Activated T-cell treated with anti-CD3 and anti-CD28 coated beads, Interleukin-2, amount 50 U/mL, for 4 hours (primary cell): ENCODE data around the gene KCNK17. TPM values are rescaled to one million over a fixed set of nuclear protein-coding genes. Genes with fewer than 3 reads are reported as not detected.

ENCODE experiments used
- ATAC-seq, 2 donors: fragments of 200-7000 bp; cut with Tn5 transposase; one replicate each; pipeline ENCODE4 v1.10.0; 2021
- DNase-seq: peaks from one replicate; pipeline ENCODE4 v3.0.0-alpha.2; 2020
- H3K27me3 Mint-ChIP-seq: one replicate; pipeline ENCODE4 v1.8.0; 2021; ENCODE audit warnings: low read depth, mixed read lengths
- H3K36me3 Mint-ChIP-seq: one replicate; pipeline ENCODE4 v1.8.0; 2022; ENCODE audit warnings: mixed read lengths; ENCODE audit not compliant: insufficient read depth
- H3K4me1 Mint-ChIP-seq: one replicate; pipeline ENCODE4 v1.8.0; 2021; ENCODE audit warnings: low read depth, mixed read lengths
- H3K4me3 Mint-ChIP-seq: one replicate; pipeline ENCODE4 v1.8.0; 2021; ENCODE audit warnings: mild to moderate bottlenecking, moderate library complexity, mixed read lengths
- H3K9me3 Mint-ChIP-seq: one replicate; pipeline ENCODE4 v1.8.0; 2021; ENCODE audit warnings: mixed read lengths
- total RNA-seq, 3 donors: library from RNA; stranded (reverse); gene quantifications; one replicate each; pipeline ENCODE4 v1.2.1, GENCODE V29; 2021

KCNK17 gene
- not detected for total RNA-seq

- no peaks in the 10 kb centered on the region for H3K36me3 Mint-ChIP-seq
- H3K4me3 Mint-ChIP-seq = no peak within 1 kb of the TSS
- DNase-seq (no peak), ATAC-seq (no peak)
- peaks cover 61% of the 10 kb centered on the region for H3K27me3 Mint-ChIP-seq
- no peaks in the 10 kb centered on the region for H3K9me3 Mint-ChIP-seq
- H3K4me1 Mint-ChIP-seq = no peaks in the 10 kb centered on the region
Observed at GRCh38 chr6:39314273-39314795, at the start of gene KCNK17. KCNK17 (minus strand) TSS chr6:39314419; CDS start chr6:39314320, 99 bp downstream.

GRCh38 chr6:39363280-39363679 lies 49.1 kb upstream of the KCNK17 start:
- no peaks in the 10 kb centered on the region for H3K9me3 Mint-ChIP-seq
- DNase-seq = no peak
- H3K27me3 Mint-ChIP-seq = peaks cover 12% of the 10 kb centered on the region
- H3K36me3 Mint-ChIP-seq = no peaks in the 10 kb centered on the region
- ATAC-seq = no peak
- peaks cover 1% of the 10 kb centered on the region for H3K4me1 Mint-ChIP-seq
- H3K4me3 Mint-ChIP-seq = no peak overlapping the region

DNA sequence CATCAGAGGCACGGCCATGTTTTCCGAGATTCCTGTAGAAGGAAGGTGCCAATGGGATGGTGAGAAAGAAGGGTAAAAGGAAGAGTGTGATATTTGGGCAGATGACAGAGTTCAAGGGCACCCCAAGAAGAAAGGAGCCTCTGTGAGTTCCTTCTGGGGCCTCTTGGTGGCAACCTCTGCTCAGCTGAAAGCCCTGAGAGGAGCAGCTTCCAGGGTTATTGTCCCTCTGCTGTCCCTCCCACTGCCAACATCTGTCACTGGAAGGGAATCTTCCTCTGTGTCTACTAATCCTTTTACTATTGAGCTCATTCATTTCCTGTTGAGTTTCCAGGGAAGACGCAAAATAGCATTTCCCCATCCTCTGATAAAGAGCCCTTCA lies 48.3 kb upstream of the KCNK17 start:
- no peaks in the 10 kb centered on the region for H3K36me3 Mint-ChIP-seq
- no peaks in the 10 kb centered on the region for H3K9me3 Mint-ChIP-seq
- ATAC-seq (no peak), DNase-seq (no peak)
- H3K4me1 Mint-ChIP-seq = peaks cover 1% of the 10 kb centered on the region
- peaks cover 12% of the 10 kb centered on the region for H3K27me3 Mint-ChIP-seq
- H3K4me3 Mint-ChIP-seq = no peak overlapping the region

- H3K9me3 Mint-ChIP-seq = no peaks in the 10 kb centered on the region
- ATAC-seq (peak; percentile 48 to 71), DNase-seq (peak; percentile 17)
- no peak overlapping the region for H3K4me3 Mint-ChIP-seq
- no peaks in the 10 kb centered on the region for H3K36me3 Mint-ChIP-seq
- peaks cover 12% of the 10 kb centered on the region for H3K27me3 Mint-ChIP-seq
- H3K4me1 Mint-ChIP-seq = peaks cover 1% of the 10 kb centered on the region
Observed at GRCh38 chr6:39361657-39362486, 47.7 kb upstream of the KCNK17 start.

DNA sequence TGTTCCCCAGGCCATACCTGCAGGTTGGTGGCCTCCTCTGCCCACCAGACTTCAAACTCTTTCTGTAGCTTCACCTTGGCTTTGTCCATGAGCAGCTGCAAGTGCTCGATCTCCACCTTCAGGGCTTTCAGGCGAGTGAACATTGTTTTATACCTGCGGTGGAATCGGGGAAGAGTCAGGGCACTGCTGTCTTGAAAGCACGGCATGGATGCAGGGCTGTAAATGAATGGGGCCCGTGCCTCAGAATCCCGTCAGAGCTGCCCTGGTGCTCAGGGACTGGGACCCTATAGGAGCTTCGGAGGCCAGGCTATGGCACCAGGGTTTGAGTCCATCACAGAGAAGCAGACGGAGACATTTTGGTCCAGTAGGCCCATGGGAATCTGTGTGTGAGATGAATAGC lies 46.2 kb upstream of the KCNK17 start:
- H3K4me3 Mint-ChIP-seq = no peak overlapping the region
- ATAC-seq (no peak), DNase-seq (no peak)
- no peaks in the 10 kb centered on the region for H3K9me3 Mint-ChIP-seq
- H3K27me3 Mint-ChIP-seq = peaks cover 9% of the 10 kb centered on the region
- H3K36me3 Mint-ChIP-seq = no peaks in the 10 kb centered on the region
- peaks cover 1% of the 10 kb centered on the region for H3K4me1 Mint-ChIP-seq

DNA sequence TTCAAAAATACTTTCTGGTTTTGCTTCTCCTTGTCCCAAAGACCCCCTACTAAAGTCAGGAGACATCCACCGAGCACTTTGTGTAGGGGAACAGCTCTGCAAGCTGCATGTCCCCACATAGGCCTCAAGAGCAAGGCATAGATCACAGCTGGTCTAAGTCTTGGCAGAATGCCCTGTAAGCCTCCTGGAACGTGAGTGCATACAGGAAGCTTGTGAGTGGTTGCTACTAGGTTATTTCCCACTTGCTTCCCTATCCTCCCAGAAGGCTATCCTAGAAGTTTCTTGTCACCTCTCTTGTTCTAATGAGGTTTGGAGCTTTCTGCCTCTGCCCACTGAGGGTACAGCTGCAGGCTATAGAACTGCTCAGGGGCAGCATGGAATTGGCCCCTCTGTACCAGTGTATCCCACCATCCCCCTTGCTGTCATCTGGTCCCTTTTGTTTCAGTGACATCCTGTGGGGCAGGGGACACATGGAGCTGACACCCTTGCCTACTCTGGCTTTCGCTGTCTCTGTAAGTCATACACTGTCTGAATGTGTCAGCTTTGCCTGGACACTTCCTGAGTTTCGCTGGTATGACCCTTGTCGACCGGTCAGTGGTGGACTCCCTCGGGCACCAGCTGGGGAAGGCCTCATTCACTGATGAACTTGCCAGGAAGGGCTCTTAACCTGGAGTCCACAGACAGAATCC lies 43.9 kb upstream of the KCNK17 start:
- Mint-ChIP-seq H3K36me3 (no peaks in the 10 kb centered on the region), H3K4me3 (no peak overlapping the region), H3K4me1 (peaks cover 1% of the 10 kb centered on the region), H3K9me3 (no peaks in the 10 kb centered on the region), H3K27me3 (peaks cover 5% of the 10 kb centered on the region)
- ATAC-seq (no peak), DNase-seq (no peak)

- ATAC-seq = no peak
- H3K4me1 Mint-ChIP-seq = no peaks in the 10 kb centered on the region
- no peaks in the 10 kb centered on the region for H3K27me3 Mint-ChIP-seq
- no peak for DNase-seq
- H3K4me3 Mint-ChIP-seq = no peak overlapping the region
- H3K9me3 Mint-ChIP-seq = no peaks in the 10 kb centered on the region
- H3K36me3 Mint-ChIP-seq = no peaks in the 10 kb centered on the region
Observed at GRCh38 chr6:39353698-39354315, 39.6 kb upstream of the KCNK17 start.

- Mint-ChIP-seq H3K36me3 (no peaks in the 10 kb centered on the region), H3K27me3 (peaks cover 4% of the 10 kb centered on the region), H3K4me1 (no peaks in the 10 kb centered on the region), H3K9me3 (no peaks in the 10 kb centered on the region), H3K4me3 (no peak overlapping the region)
- DNase-seq (no peak), ATAC-seq (no peak)
Observed at GRCh38 chr6:39350723-39351505, 36.7 kb upstream of the KCNK17 start.

- H3K9me3 Mint-ChIP-seq = no peaks in the 10 kb centered on the region
- H3K4me3 Mint-ChIP-seq = no peak overlapping the region
- H3K36me3 Mint-ChIP-seq = no peaks in the 10 kb centered on the region
- DNase-seq (no peak), ATAC-seq (no peak)
- peaks cover 4% of the 10 kb centered on the region for H3K27me3 Mint-ChIP-seq
- H3K4me1 Mint-ChIP-seq = no peaks in the 10 kb centered on the region
Observed at GRCh38 chr6:39348740-39349139, 34.5 kb upstream of the KCNK17 start.

- no peaks in the 10 kb centered on the region for H3K9me3 Mint-ChIP-seq
- H3K36me3 Mint-ChIP-seq = no peaks in the 10 kb centered on the region
- peak in 1 of 2 donors; percentile 71 for ATAC-seq
- H3K4me1 Mint-ChIP-seq = peaks cover 2% of the 10 kb centered on the region
- H3K4me3 Mint-ChIP-seq = no peak overlapping the region
- peaks cover 4% of the 10 kb centered on the region for H3K27me3 Mint-ChIP-seq
- DNase-seq = peak; percentile 41
Observed at GRCh38 chr6:39347906-39348585, 33.8 kb upstream of the KCNK17 start.

DNA sequence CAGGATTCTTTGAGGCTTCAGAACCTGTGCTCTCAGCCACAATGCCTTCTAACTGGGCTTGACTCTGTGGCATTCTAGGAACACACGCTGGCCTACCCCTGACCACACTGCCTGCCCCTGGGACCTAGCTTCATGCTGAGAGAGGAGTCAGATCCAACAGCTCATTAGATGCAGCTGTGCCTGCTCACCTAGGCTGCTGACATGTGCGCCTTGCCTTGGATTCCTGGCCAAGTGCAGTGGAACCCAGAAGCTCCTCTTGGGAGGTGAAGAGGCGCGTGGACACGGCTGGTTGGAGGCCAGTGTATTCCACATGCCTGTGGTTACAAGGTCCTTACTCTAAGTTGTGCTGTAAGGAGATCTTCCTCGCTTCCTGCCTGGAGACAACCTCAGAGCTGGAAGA lies 33.0 kb upstream of the KCNK17 start:
- no peak overlapping the region for H3K4me3 Mint-ChIP-seq
- DNase-seq = no peak
- no peaks in the 10 kb centered on the region for H3K9me3 Mint-ChIP-seq
- H3K4me1 Mint-ChIP-seq = peaks cover 2% of the 10 kb centered on the region
- no peaks in the 10 kb centered on the region for H3K36me3 Mint-ChIP-seq
- H3K27me3 Mint-ChIP-seq = peaks cover 4% of the 10 kb centered on the region
- no peak for ATAC-seq

DNA sequence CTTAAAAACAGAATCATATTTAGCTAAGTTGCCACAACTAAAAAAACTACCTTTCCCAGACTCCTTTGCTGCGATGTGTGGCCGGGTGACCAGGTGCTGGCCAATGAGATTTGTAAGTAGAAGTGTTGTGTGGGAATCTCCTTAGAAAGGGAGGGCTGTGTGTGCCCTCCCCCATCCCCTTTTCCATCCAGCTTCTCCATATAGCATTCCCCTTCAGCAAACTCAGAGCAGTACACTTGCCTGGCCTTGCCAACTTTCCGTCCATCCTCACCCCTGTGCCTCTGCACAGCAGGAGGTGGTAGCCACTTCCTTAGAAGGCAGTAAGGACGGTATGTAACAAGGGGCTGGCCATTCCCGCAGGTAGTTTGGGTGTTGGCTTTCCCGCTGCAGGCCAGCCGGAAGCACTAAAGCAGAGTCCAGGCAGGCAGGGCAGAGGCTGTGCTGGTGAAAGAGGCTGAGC lies 30.6 kb upstream of the KCNK17 start:
- peaks cover 4% of the 10 kb centered on the region for H3K27me3 Mint-ChIP-seq

DNA sequence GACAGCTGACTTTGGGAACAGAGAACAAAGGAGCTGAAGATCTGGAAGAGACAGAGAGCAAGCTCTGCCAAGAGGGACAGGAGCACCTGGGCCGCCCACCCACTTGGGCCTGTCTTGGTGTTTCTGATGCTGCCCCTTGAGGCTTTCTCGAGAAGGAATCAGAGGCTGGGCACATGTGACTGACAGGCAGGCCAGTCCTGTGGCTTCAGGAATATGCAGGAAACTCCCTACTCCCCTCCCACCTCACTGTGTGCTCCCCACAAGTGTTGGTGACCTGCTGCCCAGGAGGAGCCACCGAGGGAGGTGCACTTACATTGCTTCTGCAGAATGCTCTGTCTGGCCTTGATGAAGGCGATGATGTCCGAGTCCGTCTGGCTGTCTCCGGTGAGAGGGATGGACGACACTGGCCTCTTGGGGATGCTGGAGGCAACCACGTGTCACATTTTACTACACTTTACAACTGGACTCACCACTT lies 29.2 kb upstream of the KCNK17 start:
- H3K9me3 Mint-ChIP-seq = no peaks in the 10 kb centered on the region
- no peak for DNase-seq
- no peak overlapping the region for H3K4me3 Mint-ChIP-seq
- H3K4me1 Mint-ChIP-seq = peaks cover 3% of the 10 kb centered on the region
- H3K27me3 Mint-ChIP-seq = peaks cover 15% of the 10 kb centered on the region
- no peak for ATAC-seq
- H3K36me3 Mint-ChIP-seq = no peaks in the 10 kb centered on the region

More for the DNA sequence above, 30.6 kb upstream of the KCNK17 start:
- Mint-ChIP-seq H3K4me3 (no peak overlapping the region), H3K4me1 (peaks cover 2% of the 10 kb centered on the region), H3K36me3 (no peaks in the 10 kb centered on the region), H3K9me3 (no peaks in the 10 kb centered on the region)
- DNase-seq = no peak
- no peak for ATAC-seq
